ENCODE results near the gene EEF1A1. TPM values are rescaled to one million over a fixed set of nuclear protein-coding genes. Genes with fewer than 3 reads are reported as not detected.
A peak's percentile ranks its signal among the peaks of the same experiment; 100 is the strongest.

EEF1A1 gene
- total and polyA plus RNA-seq, 2 of the 4 experiments (the other 2 are of a cell fraction): 14,757 to 30,152 TPM

DNA sequence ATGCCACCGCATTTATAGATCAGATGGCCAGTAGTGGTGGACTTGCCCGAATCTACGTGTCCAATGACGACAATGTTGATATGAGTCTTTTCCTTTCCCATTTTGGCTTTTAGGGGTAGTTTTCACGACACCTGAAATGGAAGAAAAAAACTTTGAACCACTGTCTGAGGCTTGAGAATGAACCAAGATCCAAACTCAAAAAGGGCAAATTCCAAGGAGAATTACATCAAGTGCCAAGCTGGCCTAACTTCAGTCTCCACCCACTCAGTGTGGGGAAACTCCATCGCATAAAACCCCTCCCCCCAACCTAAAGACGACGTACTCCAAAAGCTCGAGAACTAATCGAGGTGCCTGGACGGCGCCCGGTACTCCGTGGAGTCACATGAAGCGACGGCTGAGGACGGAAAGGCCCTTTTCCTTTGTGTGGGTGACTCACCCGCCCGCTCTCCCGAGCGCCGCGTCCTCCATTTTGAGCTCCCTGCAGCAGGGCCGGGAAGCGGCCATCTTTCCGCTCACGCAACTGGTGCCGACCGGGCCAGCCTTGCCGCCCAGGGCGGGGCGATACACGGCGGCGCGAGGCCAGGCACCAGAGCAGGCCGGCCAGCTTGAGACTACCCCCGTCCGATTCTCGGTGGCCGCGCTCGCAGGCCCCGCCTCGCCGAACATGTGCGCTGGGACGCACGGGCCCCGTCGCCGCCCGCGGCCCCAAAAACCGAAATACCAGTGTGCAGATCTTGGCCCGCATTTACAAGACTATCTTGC, 725 bp downstream of the EEF1A1 start:
- ChIA-PET POLR2A (ENCODE audit: unreplicated experiment) (interaction anchor here (0.7 to 3.2 kb wide), 7 partner anchors 46 to 133 kb away, joined by 3 to 35 read pairs (median 4); partner anchors contain the start of gene SLC17A5), CTCF (interaction anchor here (0.8 to 1.7 kb wide), 3 partner anchors 60 to 91 kb away, joined by 3 read pairs; no protein-coding TSS in a partner anchor)
- peak overlapping the region; percentile 99 for H3K23ac ChIP-seq (ENCODE audit: low read depth, low read length)
- peak overlapping the region; percentile 86 for H2AK9ac ChIP-seq (replicated peaks; ENCODE audit: low read depth, low read length, poor library complexity)
- H3K14ac ChIP-seq (replicated peaks; ENCODE audit: low read depth, low read length): peak overlapping the region; percentile 99
- no peaks in the 10 kb centered on the region for H3K27me3 ChIP-seq (ENCODE audit: control insufficient read depth, insufficient read depth, low read length)
- no peak overlapping the region for H2BK15ac ChIP-seq (ENCODE audit: low read depth, low read length)
- peak overlapping the region; percentile 99 for H3K9ac ChIP-seq (ENCODE audit: low read depth, low read length)
- WGBS, 2 experiments (ENCODE audit: extremely low coverage in 2 of 2, insufficient read length in 1 of 2): 0% methylated on average over 45 of the region's 56 CpGs; no CpG with 5 or more reads in 1 of the 2 experiments
- H3K4me1 ChIP-seq (ENCODE audit: control insufficient read depth, insufficient read depth, low read length): peaks cover 6% of the 10 kb centered on the region
- H3K4me3 ChIP-seq (ENCODE audit: insufficient read depth, low read depth, low read length): peak overlapping the region; percentile 84
- intact Hi-C loops (cut with micrococcal nuclease) (loop anchor here (2.0 kb wide), 1 partner anchor 133 kb away; the partner anchor contains the start of gene SLC17A5), in situ Hi-C loops (cut with MboI; ENCODE audit: low sequenced_read_pairs) (loop anchor here (5.0 kb wide), 1 partner anchor 62 kb away; no protein-coding TSS in a partner anchor), dilution Hi-C loops (cut with HindIII; ENCODE audit: low sequenced_read_pairs, unreplicated experiment) (no loop called here)
- peak overlapping the region; percentile 87 for H3K4me2 ChIP-seq (ENCODE audit: low read depth, low read length)
- H2AFZ ChIP-seq (replicated peaks; ENCODE audit: low read length, poor library complexity): no peak overlapping the region
- peak overlapping the region; percentile 96 for H4K91ac ChIP-seq (ENCODE audit: insufficient read depth, low read depth, low read length)
- H3K9me3 ChIP-seq (ENCODE audit: control insufficient read depth, insufficient read depth, low read length): no peaks in the 10 kb centered on the region
- ATAC-seq (ENCODE audit: low read depth) (peak; percentile 4), DNase-seq (peak; percentile 78)
- H2BK120ac ChIP-seq (ENCODE audit: low read depth, low read length): 0 out of 2 replicates have a peak overlapping the region, but pooled peaks have one; percentile 39
- peak overlapping the region; percentile 97 for H3K4ac ChIP-seq (ENCODE audit: low read depth, low read length)
- no TSS peak for BruUV-seq (replicated peaks)
- peak overlapping the region; percentile 79 to 95 for H4K8ac ChIP-seq (ENCODE audit: low read depth in 2 of 2, low read length in 2 of 2)
- peaks cover 9 to 39% of the 10 kb centered on the region in 2 experiments; a peak in 2 of 4 replicates for H3K79me1 ChIP-seq (ENCODE audit: low read depth in 1 of 2, low read length in 2 of 2)
- H3K18ac ChIP-seq (ENCODE audit: low read depth, low read length): peak overlapping the region; percentile 87
- H3K9me1 ChIP-seq (ENCODE audit: insufficient read depth, low read length): no peaks in the 10 kb centered on the region
- no peak overlapping the region for H2BK20ac ChIP-seq (ENCODE audit: low read depth, low read length)
- H2AK5ac ChIP-seq (ENCODE audit: low read depth, low read length): peak overlapping the region; percentile 96
- H4K20me1 ChIP-seq (ENCODE audit: insufficient read depth, low read length): peaks cover 56% of the 10 kb centered on the region
- peak overlapping the region; percentile 96 for H3K56ac ChIP-seq (ENCODE audit: extremely low read depth, insufficient read depth, low read length)
- TF ChIP-seq, protein P1, sequence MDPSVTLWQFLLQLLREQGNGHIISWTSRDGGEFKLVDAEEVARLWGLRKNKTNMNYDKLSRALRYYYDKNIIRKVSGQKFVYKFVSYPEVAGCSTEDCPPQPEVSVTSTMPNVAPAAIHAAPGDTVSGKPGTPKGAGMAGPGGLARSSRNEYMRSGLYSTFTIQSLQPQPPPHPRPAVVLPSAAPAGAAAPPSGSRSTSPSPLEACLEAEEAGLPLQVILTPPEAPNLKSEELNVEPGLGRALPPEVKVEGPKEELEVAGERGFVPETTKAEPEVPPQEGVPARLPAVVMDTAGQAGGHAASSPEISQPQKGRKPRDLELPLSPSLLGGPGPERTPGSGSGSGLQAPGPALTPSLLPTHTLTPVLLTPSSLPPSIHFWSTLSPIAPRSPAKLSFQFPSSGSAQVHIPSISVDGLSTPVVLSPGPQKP (IDR thresholded peaks at IDR 0.05; ENCODE audit: borderline replicate concordance, low read depth, low read length): no peak
- TF ChIP-seq CHD1 (IDR thresholded peaks at IDR 0.05; ENCODE audit: low read depth, low read length) (no peak), USF2 (IDR thresholded peaks at IDR 0.05; ENCODE audit: low read depth, low read length) (peak; percentile 40; the same call in 1 of the 2 replicates), CEBPB (IDR thresholded peaks at IDR 0.05; ENCODE audit: low read depth, low read length) (peak; percentile 47; the same call in 1 of the 2 replicates), FOS (IDR thresholded peaks at IDR 0.05; ENCODE audit: low read depth, low read length) (peak; percentile 24; the same call in 1 of the 2 replicates), SMC3 (IDR thresholded peaks at IDR 0.05; ENCODE audit: low read depth, low read length) (no peak; the same call in 1 of the 2 replicates), MXI1 (IDR thresholded peaks at IDR 0.05; ENCODE audit: borderline replicate concordance, low read depth, low read length) (peak; percentile 15; the same call in 1 of the 2 replicates), MAZ (IDR thresholded peaks at IDR 0.05; ENCODE audit: borderline replicate concordance, low read depth, low read length) (peak; percentile 6; the same call in 1 of the 2 replicates), MAFK (IDR thresholded peaks at IDR 0.05; ENCODE audit: low read depth, low read length) (no peak)
- peak overlapping the region; percentile 76 for H4K5ac ChIP-seq (ENCODE audit: low read depth, low read length)
- peak overlapping the region; percentile 96 for H3K27ac ChIP-seq (ENCODE audit: insufficient read depth, low read length)
- H2BK5ac ChIP-seq (ENCODE audit: low read depth, low read length, poor library complexity, severe bottlenecking): peak overlapping the region; percentile 94
- peaks cover 43% of the 10 kb centered on the region for H3K36me3 ChIP-seq (ENCODE audit: control insufficient read depth, insufficient read depth, low read length)

Measured in IMR-90 (cell line).